ENCODE data around the gene FXR2. TPM values are rescaled to one million over a fixed set of nuclear protein-coding genes. Genes with fewer than 3 reads are reported as not detected.

Gene FXR2
- total RNA-seq (ENCODE audit: unreplicated experiment) = 108 TPM
- long read RNA-seq, partial matches to known transcripts = 3 of 16 reads
- long read RNA-seq, other reads (novel, unspliced or antisense) = 11 of 16 reads

GRCh38 chr17:7614425-7615264, at the start of gene FXR2:
TSS of gene FXR2 (minus strand) at chr17:7614897. CDS start at chr17:7614532, 365 bp downstream.
- TF ChIP-seq CTCF (IDR thresholded peaks at IDR 0.05; ENCODE audit: partially characterized antibody, unreplicated experiment) = peak; percentile 76
- Mint-ChIP-seq H3K36me3 (ENCODE audit: unreplicated experiment) (no peaks in the 10 kb centered on the region), H3K27ac (ENCODE audit: unreplicated experiment) (peak within 1 kb of the TSS; percentile 90), H3K4me1 (ENCODE audit: low read depth, unreplicated experiment) (peaks cover 15% of the 10 kb centered on the region), H3K4me3 (ENCODE audit: unreplicated experiment) (peak within 1 kb of the TSS; percentile 92), H3K27me3 (ENCODE audit: unreplicated experiment) (peaks cover 11% of the 10 kb centered on the region), H3K9me3 (ENCODE audit: unreplicated experiment) (peaks cover 8% of the 10 kb centered on the region)
- peak; percentile 100 for DNase-seq

- no peak for TF ChIP-seq CTCF (IDR thresholded peaks at IDR 0.05; ENCODE audit: partially characterized antibody, unreplicated experiment)
- peak; percentile 74 for DNase-seq
- H3K36me3 Mint-ChIP-seq (ENCODE audit: unreplicated experiment) = peaks cover 4% of the 10 kb centered on the region
- H3K4me3 Mint-ChIP-seq (ENCODE audit: unreplicated experiment) = peak overlapping the region; percentile 76
- H3K4me1 Mint-ChIP-seq (ENCODE audit: low read depth, unreplicated experiment) = peaks cover 23% of the 10 kb centered on the region
- H3K27ac Mint-ChIP-seq (ENCODE audit: unreplicated experiment) = peak overlapping the region; percentile 84
- H3K9me3 Mint-ChIP-seq (ENCODE audit: unreplicated experiment) = peaks cover 11% of the 10 kb centered on the region
- peaks cover 16% of the 10 kb centered on the region for H3K27me3 Mint-ChIP-seq (ENCODE audit: unreplicated experiment)
These were observed 42.4 kb upstream of the FXR2 start for GRCh38 chr17:7656958-7657609.

GRCh38 chr17:7655541-7655840, 40.8 kb upstream of the FXR2 start:
- Mint-ChIP-seq H3K27ac (ENCODE audit: unreplicated experiment) (no peak overlapping the region), H3K4me1 (ENCODE audit: low read depth, unreplicated experiment) (peaks cover 25% of the 10 kb centered on the region), H3K4me3 (ENCODE audit: unreplicated experiment) (peak overlapping the region; percentile 27), H3K36me3 (ENCODE audit: unreplicated experiment) (peaks cover 4% of the 10 kb centered on the region), H3K27me3 (ENCODE audit: unreplicated experiment) (peaks cover 26% of the 10 kb centered on the region), H3K9me3 (ENCODE audit: unreplicated experiment) (peaks cover 15% of the 10 kb centered on the region)
- TF ChIP-seq CTCF (IDR thresholded peaks at IDR 0.05; ENCODE audit: partially characterized antibody, unreplicated experiment) = no peak
- no peak for DNase-seq

GRCh38 chr17:7654832-7655540, 40.3 kb upstream of the FXR2 start:
- Mint-ChIP-seq H3K4me1 (ENCODE audit: low read depth, unreplicated experiment) (peaks cover 30% of the 10 kb centered on the region), H3K27ac (ENCODE audit: unreplicated experiment) (no peak overlapping the region), H3K9me3 (ENCODE audit: unreplicated experiment) (peaks cover 17% of the 10 kb centered on the region), H3K4me3 (ENCODE audit: unreplicated experiment) (peak overlapping the region; percentile 27), H3K27me3 (ENCODE audit: unreplicated experiment) (peaks cover 27% of the 10 kb centered on the region), H3K36me3 (ENCODE audit: unreplicated experiment) (peaks cover 4% of the 10 kb centered on the region)
- DNase-seq = no peak
- no peak for TF ChIP-seq CTCF (IDR thresholded peaks at IDR 0.05; ENCODE audit: partially characterized antibody, unreplicated experiment)
